Activated naive CD8-positive, alpha-beta T cell treated with anti-CD3 and anti-CD28 coated beads, Interleukin-2, amount 50 U/mL, for 24 hours (primary cell): Measurements from ENCODE around the gene MLPH.
"Not testable (repeated sequence)": the region's sequence is repeated elsewhere in the genome, so short reads cannot be mapped to it uniquely, and the experiment has no call there.

Experiments
- ATAC-seq: fragments of 150-1000 bp; cut with Tn5 transposase; one replicate; pipeline ENCODE4 v1.10.0; 2021
- DNase-seq: peaks from one replicate; pipeline ENCODE4 v3.0.0; 2021
- H3K27ac Mint-ChIP-seq: one replicate; pipeline ENCODE4 v1.8.0; 2021; ENCODE audit warnings: mild to moderate bottlenecking, mixed read lengths
- H3K27me3 Mint-ChIP-seq: one replicate; pipeline ENCODE4 v1.8.0; 2021; ENCODE audit warnings: mixed read lengths
- H3K36me3 Mint-ChIP-seq: one replicate; pipeline ENCODE4 v1.8.0; 2021; ENCODE audit warnings: low read depth, mixed read lengths
- H3K4me1 Mint-ChIP-seq: one replicate; pipeline ENCODE4 v1.8.0; 2021; ENCODE audit warnings: mixed read lengths
- H3K4me3 Mint-ChIP-seq: one replicate; pipeline ENCODE4 v1.8.0; 2021; ENCODE audit warnings: mild to moderate bottlenecking, moderate library complexity, mixed read lengths
- H3K9me3 Mint-ChIP-seq: one replicate; pipeline ENCODE4 v1.8.0; 2021; ENCODE audit warnings: mixed read lengths

MLPH gene

DNA sequence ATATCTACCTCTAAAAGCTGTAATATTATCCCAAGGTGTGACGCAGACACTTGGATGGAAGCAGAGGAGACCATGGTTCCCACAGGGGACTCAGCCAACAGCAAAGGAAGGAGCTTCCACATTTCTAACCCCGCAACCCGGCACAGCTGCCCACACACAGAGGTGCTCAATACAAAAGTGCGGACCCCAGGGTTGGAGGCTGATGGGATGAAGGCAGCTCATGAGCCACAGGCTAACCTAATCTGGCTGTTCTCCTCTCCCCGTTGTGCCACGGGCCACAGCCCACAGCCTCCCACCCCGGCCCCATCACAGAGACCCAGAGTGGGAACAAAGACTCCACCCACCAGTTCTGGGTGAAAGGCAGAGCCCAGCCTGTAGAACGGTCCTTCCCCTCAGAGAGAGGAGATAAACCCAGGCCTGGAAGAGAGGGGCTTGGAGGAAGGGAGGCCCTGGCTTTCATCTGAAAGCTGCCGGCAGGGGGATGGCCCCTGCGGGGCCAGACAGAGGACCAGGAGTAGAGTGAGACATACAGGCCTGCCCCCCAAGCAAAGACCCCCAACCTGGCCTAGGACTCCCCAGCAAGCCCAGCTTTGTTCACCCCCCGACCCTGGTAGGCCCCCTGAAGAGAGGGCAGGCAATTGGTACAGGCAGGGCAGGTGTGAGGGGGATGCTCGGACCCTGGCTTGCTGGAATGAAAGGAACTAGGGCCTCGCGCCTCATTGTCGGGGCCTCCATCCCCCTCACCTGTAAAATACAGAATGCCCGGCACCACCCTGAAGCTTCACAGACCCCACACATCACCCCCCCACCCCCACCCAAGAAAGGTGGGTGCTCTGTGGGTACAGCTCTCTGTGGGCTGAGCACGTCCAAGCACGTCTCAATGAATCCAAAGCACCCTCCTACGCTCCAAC lies 96.6 kb downstream of the MLPH start:
- Mint-ChIP-seq H3K4me3 (no peak overlapping the region), H3K36me3 (no peaks in the 10 kb centered on the region), H3K4me1 (peaks cover 10% of the 10 kb centered on the region), H3K27me3 (peaks cover 1% of the 10 kb centered on the region), H3K27ac (no peak overlapping the region), H3K9me3 (no peaks in the 10 kb centered on the region)
- DNase-seq, result no peak
- no peak for ATAC-seq

DNA sequence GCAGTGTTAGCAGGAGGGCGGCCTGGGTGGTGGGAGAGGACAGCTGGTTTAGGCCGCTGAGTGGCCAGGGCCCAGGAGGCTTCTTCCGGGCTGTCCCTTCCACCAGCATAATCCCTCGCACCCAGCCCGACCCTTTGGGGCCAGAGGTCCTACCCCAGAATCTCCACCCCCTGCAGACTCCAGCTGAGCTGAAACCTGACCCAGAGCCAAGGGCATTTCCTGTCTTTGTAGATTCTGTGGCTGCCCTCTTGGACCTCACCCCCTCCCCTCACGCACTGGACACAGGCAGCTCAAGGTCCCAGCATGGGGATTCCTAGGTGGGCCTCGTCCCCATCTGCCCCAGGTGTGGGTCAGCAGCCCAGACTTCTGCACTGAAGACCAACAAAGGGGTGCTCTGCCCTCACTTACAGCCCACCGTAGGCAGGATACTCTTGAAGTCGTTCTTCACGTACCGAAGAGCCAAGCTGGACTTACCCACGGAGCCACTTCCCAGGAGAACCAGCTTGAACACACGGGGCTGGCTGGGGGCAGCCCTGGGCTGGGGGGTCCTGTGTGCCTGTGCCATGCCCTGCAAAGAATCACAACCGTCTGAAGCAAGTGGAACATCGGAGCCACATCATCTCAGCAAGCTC lies 98.7 kb downstream of the MLPH start:
- no peak for ATAC-seq
- H3K36me3 Mint-ChIP-seq, result no peaks in the 10 kb centered on the region

DNA sequence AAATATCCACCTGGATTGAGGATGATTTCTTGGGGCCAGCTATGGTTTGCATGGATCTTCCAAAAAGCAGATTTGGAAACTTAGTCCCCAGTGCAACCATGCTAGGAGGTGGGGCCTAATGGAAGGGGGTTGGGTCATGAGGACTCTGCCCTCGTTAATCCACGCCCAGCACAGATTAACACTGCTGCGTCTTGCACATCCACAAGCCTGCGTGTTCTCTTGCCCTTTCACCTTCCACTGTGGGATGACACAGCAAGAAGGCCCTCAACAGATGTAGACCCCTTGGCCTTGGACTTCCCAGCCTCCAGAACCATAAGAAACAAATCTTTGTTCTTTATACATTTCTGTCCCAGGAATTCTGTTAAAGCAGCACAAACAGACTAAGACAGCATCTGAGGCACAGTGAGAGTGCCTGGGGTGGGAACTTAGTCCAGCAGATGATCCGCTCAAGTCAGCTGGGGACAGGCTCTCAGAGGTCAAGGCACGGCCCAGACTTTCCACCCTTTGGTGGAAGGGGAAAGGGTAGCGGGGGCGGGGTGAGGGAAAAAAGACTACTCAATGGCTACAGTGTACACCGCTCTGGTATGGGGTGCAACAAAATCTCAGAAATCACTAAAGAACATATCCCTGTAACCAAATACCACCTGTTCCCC lies 101.1 kb downstream of the MLPH start:
- peaks cover 1% of the 10 kb centered on the region for H3K27me3 Mint-ChIP-seq
- H3K4me1 Mint-ChIP-seq, result peaks cover 9% of the 10 kb centered on the region
- no peak for ATAC-seq
- DNase-seq, result no peak
- no peak overlapping the region for H3K4me3 Mint-ChIP-seq
- no peaks in the 10 kb centered on the region for H3K36me3 Mint-ChIP-seq
- H3K9me3 Mint-ChIP-seq, result no peaks in the 10 kb centered on the region
- no peak overlapping the region for H3K27ac Mint-ChIP-seq

More for the DNA sequence above, 98.7 kb downstream of the MLPH start:
- Mint-ChIP-seq H3K27me3 (peaks cover 1% of the 10 kb centered on the region), H3K4me3 (no peak overlapping the region), H3K27ac (no peak overlapping the region), H3K4me1 (peaks cover 10% of the 10 kb centered on the region), H3K9me3 (no peaks in the 10 kb centered on the region)
- DNase-seq, result no peak

DNA sequence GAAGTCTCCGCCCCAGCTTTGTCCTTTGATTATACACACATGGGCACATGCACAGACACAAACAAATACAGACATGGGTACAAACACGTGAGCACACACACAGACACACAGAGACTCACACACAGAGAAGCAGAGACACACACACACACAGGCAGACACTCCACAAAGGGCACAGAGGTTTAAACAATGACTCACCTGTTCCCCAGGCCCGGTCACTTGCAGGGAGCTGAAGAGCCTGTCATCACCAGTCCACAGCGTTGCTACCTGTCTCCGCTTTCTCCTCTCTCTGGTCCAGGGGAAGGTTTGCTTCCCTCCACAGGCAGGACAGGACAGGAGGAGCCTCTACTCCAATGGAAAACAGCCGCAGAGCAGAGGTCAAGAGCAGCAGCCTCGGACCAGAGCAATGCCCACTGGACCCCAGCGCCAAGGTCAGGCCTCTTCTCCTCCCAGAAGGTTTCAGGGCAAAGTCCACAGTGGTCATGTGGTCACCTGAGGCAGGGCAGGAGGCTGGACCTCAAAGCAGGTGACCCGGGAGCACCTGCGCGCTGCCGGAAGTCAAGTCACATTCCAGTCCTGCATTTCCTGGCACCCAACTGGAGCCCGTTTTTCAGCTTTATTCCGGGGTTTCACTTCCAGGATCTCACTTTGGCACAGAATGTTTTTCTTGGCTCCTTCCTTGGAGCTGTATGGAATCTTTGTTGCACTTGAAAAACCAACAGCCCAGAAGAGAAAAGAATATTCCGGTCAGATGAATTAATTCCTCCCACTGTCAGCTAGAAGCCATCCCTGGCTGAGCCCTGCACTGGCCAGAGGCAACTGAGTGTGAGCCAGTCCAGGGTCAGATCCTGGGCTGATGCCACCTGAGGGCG lies 103.5 kb downstream of the MLPH start, which contains the start of gene RAB17:
RAB17 (minus strand) TSS at position 463 of the 869 bp plus-strand sequence. CDS start 4,580 bp downstream, outside the sequence.
- DNase-seq, result no peak
- Mint-ChIP-seq H3K27me3 (no peaks in the 10 kb centered on the region), H3K27ac (no peak within 1 kb of the TSS), H3K4me1 (peaks cover 9% of the 10 kb centered on the region), H3K9me3 (no peaks in the 10 kb centered on the region), H3K36me3 (no peaks in the 10 kb centered on the region), H3K4me3 (no peak within 1 kb of the TSS)
- peak; percentile 67 for ATAC-seq

DNA sequence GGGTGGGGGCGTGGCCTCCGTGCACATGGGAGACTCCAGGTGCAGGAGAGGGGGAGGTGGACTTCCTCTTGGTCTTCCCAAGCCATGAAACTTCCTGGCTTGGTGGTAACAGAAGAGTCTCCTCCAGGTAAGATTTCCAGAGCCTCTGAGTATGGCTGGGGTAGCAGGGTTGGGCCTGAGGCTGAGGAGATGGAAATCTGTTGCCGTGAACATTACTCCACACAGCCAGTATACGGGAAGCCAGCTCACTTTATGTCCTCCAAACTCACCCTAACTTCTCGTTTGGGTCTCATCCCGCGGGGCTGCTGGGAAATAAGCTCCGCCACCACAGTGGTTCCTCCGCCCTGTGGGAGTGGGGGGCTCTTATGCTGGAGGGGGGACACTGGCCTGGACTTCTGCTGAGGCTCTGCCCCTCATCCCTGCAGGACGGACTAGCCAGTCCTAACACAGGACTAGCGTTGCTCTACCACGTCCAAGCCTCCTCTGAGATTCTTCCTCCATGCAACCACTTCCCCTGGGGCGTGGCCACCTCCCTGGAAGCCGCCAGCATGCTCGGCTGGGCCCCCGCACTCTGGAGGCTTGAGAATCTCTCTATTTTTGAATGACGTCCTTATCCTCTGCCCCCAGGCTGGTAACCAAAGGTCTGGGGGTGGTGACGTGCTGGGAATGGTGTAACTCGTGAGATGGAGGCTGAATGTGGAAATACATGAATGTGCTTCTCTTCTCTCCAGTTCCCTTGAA lies 104.3 kb downstream of the MLPH start:
- no peak overlapping the region for H3K27ac Mint-ChIP-seq

DNA sequence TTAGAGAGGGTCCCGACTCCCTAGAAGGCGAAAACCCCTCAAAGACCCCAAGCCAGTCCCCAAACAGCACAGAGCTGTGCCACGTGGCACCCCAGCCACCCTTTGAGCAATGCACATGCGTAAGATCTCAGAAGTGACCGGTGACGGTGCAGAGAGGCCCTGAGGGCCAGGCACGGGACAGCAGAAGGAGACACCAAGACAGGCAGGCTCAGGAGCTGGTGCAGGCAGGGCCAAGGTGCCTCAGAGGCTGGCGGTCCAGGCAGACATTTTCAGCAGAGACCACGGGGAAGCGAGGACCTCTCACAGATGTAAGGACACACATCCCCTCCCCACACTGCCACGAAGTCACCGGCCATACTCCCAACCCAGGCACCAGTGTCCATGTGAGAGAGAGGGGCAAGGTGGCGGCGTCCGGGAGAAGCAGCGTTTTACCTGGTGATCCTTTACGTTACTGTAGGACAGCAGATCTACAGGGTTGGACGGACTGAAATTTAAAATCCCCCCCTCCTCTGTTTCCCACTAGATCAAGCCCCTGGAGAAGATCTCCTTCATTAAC lies 105.5 kb downstream of the MLPH start:
- H3K36me3 Mint-ChIP-seq, result no peaks in the 10 kb centered on the region
- no peaks in the 10 kb centered on the region for H3K27me3 Mint-ChIP-seq
- DNase-seq (no peak), ATAC-seq (no peak)
- peaks cover 9% of the 10 kb centered on the region for H3K4me1 Mint-ChIP-seq
- H3K27ac Mint-ChIP-seq, result no peak overlapping the region
- H3K4me3 Mint-ChIP-seq, result no peak overlapping the region
- no peaks in the 10 kb centered on the region for H3K9me3 Mint-ChIP-seq

More for the DNA sequence above, 104.3 kb downstream of the MLPH start:
- H3K36me3 Mint-ChIP-seq, result no peaks in the 10 kb centered on the region
- no peaks in the 10 kb centered on the region for H3K9me3 Mint-ChIP-seq
- H3K4me3 Mint-ChIP-seq, result no peak overlapping the region
- peak; percentile 31 for DNase-seq
- no peaks in the 10 kb centered on the region for H3K27me3 Mint-ChIP-seq
- ATAC-seq, result peak; percentile 34
- peaks cover 9% of the 10 kb centered on the region for H3K4me1 Mint-ChIP-seq

DNA sequence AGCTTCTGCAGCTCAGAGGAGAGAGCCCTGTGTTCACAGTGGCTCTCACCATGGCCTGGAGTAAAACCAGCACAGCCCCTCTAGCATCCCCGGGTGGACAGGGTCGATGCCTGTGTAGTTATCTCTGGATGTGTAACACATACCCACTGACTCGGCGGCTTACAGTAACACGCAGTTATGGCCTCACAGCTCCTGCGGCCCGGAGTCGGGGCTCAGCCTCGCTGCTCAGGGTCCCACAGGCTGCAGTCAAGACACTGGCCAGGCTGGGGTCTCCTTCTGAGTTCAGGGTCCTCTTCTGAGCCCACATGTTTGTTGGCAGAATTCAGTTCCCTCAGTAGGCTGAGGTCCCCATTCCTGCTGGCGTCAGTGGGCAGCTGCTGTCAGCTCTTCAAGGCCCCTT lies 106.0 kb downstream of the MLPH start:
- Mint-ChIP-seq H3K4me1 (peaks cover 9% of the 10 kb centered on the region), H3K4me3 (no peak overlapping the region), H3K9me3 (no peaks in the 10 kb centered on the region), H3K27me3 (no peaks in the 10 kb centered on the region), H3K36me3 (no peaks in the 10 kb centered on the region), H3K27ac (no peak overlapping the region)
- ATAC-seq, result no peak
- no peak for DNase-seq

DNA sequence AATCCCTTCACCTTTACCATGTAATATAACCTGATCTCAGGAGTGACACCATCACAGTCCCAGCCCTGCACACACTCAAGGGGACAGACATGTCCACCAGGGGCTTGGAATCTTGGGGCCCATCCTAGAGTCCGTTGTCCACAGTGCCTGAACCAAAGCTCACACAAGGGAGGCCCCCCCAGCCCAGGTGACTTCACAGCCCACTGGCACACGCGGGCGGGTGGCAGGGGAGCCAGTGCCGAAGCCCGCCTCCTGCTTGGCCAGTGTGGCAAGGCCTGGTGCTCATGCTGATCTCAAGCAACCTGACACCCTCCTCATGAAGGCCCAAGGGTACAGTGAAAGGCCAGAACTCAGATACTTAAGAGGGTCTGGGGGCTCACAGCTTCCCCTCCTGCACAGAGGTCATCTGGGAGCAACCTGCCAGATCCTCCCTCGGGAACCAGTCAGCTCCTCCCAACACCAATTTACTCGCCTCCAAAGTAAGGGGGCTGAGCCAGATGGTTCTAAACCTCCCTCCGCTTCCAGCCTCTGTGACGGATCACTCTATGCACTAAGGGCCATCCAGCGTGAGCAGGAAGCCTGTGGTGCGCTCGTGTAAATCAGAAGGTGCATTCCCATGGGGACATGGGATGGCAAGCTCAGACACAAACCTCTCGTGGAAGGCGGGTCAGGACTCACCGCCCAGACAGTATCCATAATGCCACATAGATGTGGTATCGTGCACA lies 106.7 kb downstream of the MLPH start:
- no peak overlapping the region for H3K4me3 Mint-ChIP-seq
- ATAC-seq, result no peak
- H3K9me3 Mint-ChIP-seq, result no peaks in the 10 kb centered on the region
- peaks cover 9% of the 10 kb centered on the region for H3K4me1 Mint-ChIP-seq
- no peaks in the 10 kb centered on the region for H3K27me3 Mint-ChIP-seq
- H3K36me3 Mint-ChIP-seq, result no peaks in the 10 kb centered on the region
- H3K27ac Mint-ChIP-seq, result no peak overlapping the region
- DNase-seq, result no peak

DNA sequence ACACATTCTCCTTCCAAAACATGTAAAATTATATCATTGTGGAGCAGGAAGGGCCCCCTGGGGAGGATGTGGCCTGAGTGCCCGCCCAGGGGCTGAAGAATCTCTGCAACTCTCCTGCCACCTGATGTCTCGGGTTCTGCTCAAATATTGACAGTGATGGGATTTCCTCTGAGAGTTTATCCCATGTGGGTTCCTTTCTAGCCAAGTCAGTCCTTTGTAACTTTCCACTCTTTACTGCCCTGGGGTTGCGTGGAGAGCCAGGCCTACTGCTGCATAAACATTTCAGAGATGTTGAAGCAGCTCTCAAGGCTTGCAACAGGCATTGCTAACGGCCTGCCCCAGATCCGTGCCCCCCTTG lies 107.4 kb downstream of the MLPH start:
- no peak overlapping the region for H3K27ac Mint-ChIP-seq
- no peaks in the 10 kb centered on the region for H3K27me3 Mint-ChIP-seq
- peaks cover 9% of the 10 kb centered on the region for H3K4me1 Mint-ChIP-seq
- no peak for ATAC-seq
- no peak for DNase-seq
- no peaks in the 10 kb centered on the region for H3K36me3 Mint-ChIP-seq
- H3K9me3 Mint-ChIP-seq, result no peaks in the 10 kb centered on the region
- H3K4me3 Mint-ChIP-seq, result no peak overlapping the region

DNA sequence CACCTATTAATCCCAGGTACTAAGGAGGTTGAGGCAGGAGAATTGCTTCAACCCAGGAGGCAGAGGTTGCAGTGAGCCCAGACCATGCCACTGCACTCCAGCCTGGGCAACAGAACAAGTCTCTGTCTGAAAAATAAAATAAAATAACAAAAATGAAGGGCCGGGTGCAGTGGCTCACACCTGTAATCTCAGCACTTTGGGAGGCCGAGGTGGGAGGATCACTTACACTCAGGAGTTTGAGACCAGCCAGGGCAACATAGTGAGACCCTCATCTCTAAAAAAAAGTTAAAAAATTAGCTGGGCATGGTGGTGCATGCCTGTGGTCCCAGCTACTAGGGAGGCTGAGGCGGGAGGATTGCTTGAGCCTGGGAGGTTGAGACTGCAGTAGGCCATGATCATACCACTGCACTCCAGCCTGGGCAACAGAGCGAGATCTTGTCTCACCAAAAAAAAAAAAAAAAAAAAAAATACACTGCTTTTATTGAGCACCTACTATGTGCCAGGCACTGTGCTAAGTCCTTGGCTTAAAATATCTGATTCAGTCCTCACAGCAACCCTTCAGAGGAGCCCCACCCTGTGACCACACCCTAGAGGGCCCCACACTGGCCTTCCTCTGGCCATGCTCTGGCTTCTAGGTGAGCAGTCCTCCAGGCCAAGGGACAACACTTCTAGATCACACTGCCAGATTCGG lies 108.9 kb downstream of the MLPH start:
- not testable (repeated sequence) for H3K9me3 Mint-ChIP-seq, H3K4me1 Mint-ChIP-seq, ATAC-seq, H3K36me3 Mint-ChIP-seq, DNase-seq, H3K27me3 Mint-ChIP-seq, H3K4me3 Mint-ChIP-seq, H3K27ac Mint-ChIP-seq

DNA sequence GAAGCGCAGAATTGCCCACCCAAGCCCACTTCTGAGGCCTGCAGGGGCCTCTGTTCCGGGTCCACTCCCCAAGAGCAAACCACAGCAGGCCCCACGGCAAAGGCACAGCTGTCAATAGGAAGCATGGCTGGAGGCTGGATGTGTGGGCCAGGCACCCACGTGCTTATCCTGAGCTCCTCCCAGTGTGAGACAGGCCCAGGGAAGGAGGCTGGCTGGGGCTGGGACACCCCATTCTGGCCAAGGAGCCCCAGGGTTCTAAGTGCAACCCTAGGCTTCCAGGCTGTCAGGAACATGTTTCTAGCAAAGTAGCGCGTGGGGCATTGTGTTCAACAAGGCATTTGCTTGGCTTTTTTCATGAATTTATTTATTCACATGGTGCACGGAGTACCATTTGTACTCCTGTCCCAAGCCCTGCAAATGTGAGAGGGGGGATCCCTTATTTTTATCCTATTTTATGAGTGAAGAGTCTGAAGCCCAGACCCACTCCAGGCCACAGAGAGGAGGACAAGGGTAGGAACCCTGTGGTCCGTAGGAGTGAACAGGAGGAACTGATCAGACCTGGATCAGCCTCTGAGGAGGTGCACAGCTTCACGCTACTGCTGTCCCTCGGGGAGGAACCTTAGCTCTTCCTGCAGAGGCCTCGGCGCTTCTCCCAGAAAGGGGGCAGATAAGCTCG lies 109.6 kb downstream of the MLPH start:
- H3K4me3 Mint-ChIP-seq, result no peak overlapping the region
- ATAC-seq (no peak), DNase-seq (no peak)
- no peak overlapping the region for H3K27ac Mint-ChIP-seq
- no peaks in the 10 kb centered on the region for H3K27me3 Mint-ChIP-seq
- H3K9me3 Mint-ChIP-seq, result no peaks in the 10 kb centered on the region
- peaks cover 2% of the 10 kb centered on the region for H3K4me1 Mint-ChIP-seq
- no peaks in the 10 kb centered on the region for H3K36me3 Mint-ChIP-seq
